OCI-LY7 (cell line): Measurements from ENCODE around the gene ZNF628. TPM values are rescaled to one million over a fixed set of nuclear protein-coding genes. Genes with fewer than 3 reads are reported as not detected.

Experiments
- BruUV-seq: library from RNA; stranded (reverse); fragments of 400-500 nt; replicated peaks from 2 replicates; lab custom pipeline; 2021; lab: Mats Ljungman, UMichigan
- CTCF ChIA-PET: fragments of 300-600 bp; sonication (Branson Sonifier 250); formaldehyde crosslinking; loops from one replicate; lab custom pipeline; 2022; ENCODE audit warnings: antibody characterized with exemption; ENCODE audit not compliant: unreplicated experiment; lab: Charles Lee
- POLR2A ChIA-PET: fragments of 300-600 bp; sonication (Branson Sonifier 250); formaldehyde crosslinking; loops from one replicate; lab custom pipeline; 2022; ENCODE audit warnings: antibody characterized with exemption; lab: Charles Lee
- DNase-seq: peaks from one replicate; pipeline ENCODE4 v3.0.0-alpha.2; 2015; ENCODE audit warnings: low spot score
- H2AFZ ChIP-seq: fragments of 200-600 bp; sonication (generic), shearing (Covaris generic); 2 replicates; pipeline ENCODE4 v1.6.1; 2014; ENCODE audit warnings: mild to moderate bottlenecking, antibody characterized with exemption, low read length, moderate library complexity
- H3K27ac ChIP-seq: fragments of 200-600 bp; sonication (generic); 2 replicates; pipeline ENCODE4 v1.5.1; 2014; ENCODE audit warnings: mixed run types, low read depth, mild to moderate bottlenecking, moderate library complexity, low read length, inconsistent platforms; ENCODE audit not compliant: poor library complexity, severe bottlenecking
- H3K36me3 ChIP-seq: fragments of 200-600 bp; sonication (generic); 2 replicates; pipeline ENCODE4 v1.6.1; 2014; ENCODE audit warnings: mild to moderate bottlenecking, antibody characterized with exemption, low read length, moderate library complexity, mixed read lengths; ENCODE audit not compliant: insufficient read depth
- H3K4me1 ChIP-seq: fragments of 200-600 bp; sonication (generic); 2 replicates; pipeline ENCODE4 v1.5.1; 2014; ENCODE audit warnings: mild to moderate bottlenecking, low read length; ENCODE audit not compliant: insufficient read depth, poor library complexity, severe bottlenecking
- H3K4me2 ChIP-seq: fragments of 200-600 bp; sonication (generic); 2 replicates; pipeline ENCODE4 v1.6.1; 2014; ENCODE audit warnings: mild to moderate bottlenecking, low read length
- H3K4me3 ChIP-seq: fragments of 200-600 bp; sonication (generic); 2 replicates; pipeline ENCODE4 v1.5.1; 2014; ENCODE audit warnings: mild to moderate bottlenecking, low read depth, low read length; ENCODE audit not compliant: poor library complexity, severe bottlenecking
- H3K79me2 ChIP-seq: fragments of 200-600 bp; sonication (generic); 2 replicates; pipeline ENCODE4 v1.6.1; 2016; ENCODE audit warnings: low read depth, mild to moderate bottlenecking, low read length, moderate library complexity, mixed read lengths; ENCODE audit not compliant: insufficient read depth
- H3K9me2 ChIP-seq: fragments of 200-600 bp; sonication (generic); 2 replicates; pipeline ENCODE4 v1.6.1; 2016; ENCODE audit warnings: mild to moderate bottlenecking, low read length, mixed read lengths; ENCODE audit not compliant: insufficient read depth
- H3K9me3 ChIP-seq: fragments of 200-600 bp; sonication (generic); 2 replicates; pipeline ENCODE4 v1.6.1; 2014; ENCODE audit warnings: mild to moderate bottlenecking, mixed run types, low read length, mixed read lengths
- H4K20me1 ChIP-seq: fragments of 200-600 bp; sonication (generic); 2 replicates; pipeline ENCODE4 v1.6.1; 2014; ENCODE audit warnings: mild to moderate bottlenecking, antibody characterized with exemption, low read length, moderate library complexity, mixed read lengths; ENCODE audit not compliant: insufficient read depth
- EZH2phosphoT487 ChIP-seq: fragments of 200-600 bp; sonication (generic); IDR thresholded peaks from 2 replicates; pipeline ENCODE4 v1.6.1; 2018; ENCODE audit warnings: low read depth, borderline replicate concordance, mild to moderate bottlenecking, mixed run types, antibody characterized with exemption, low read length, moderate library complexity, mixed read lengths
- intact Hi-C: fragments of 100-400 bp; cut with micrococcal nuclease; formaldehyde crosslinking; loops from one replicate; pipeline ENCODE4 v1.10.0; 2022; ENCODE audit not compliant: unreplicated experiment
- total RNA-seq, 2 experiments: library from RNA; depleted of rRNA in 1 of 2; stranded (reverse); fragments of >200 nt in 1 of 2; shearing (Covaris generic) in 1 of 2; gene quantifications; 2 replicates each; pipeline ENCODE4 v1.2.3, GENCODE V29; 2014 to 2022
- TF ChIP-seq, protein P1 (sequence below): fragments of 200-600 bp; sonication (generic); conservative IDR thresholded peaks from 2 replicates; pipeline ENCODE4 v1.5.1; 2014; ENCODE audit warnings: mild to moderate bottlenecking, antibody characterized with exemption, low read length, moderate library complexity, mixed read lengths

Gene ZNF628
- total RNA-seq, 2 experiments from 2014 or later, result 5.2 to 10.6 TPM

GRCh38 chr19:55459551-55459949 is 16.9 kb upstream of the ZNF628 start:
- Histone ChIP-seq H4K20me1 (no peaks in the 10 kb centered on the region), H3K79me2 (peaks cover 8% of the 10 kb centered on the region; the same call in 1 of the 2 replicates), H3K4me2 (0 out of 2 replicates have a peak overlapping the region, but pooled peaks have one; percentile 92), H3K4me1 (peaks cover 17% of the 10 kb centered on the region), H2AFZ (no peak overlapping the region), H3K9me2 (no peaks in the 10 kb centered on the region), H3K36me3 (peaks cover 3% of the 10 kb centered on the region), H3K4me3 (no peak overlapping the region), H3K9me3 (no peaks in the 10 kb centered on the region), H3K27ac (no peak overlapping the region)
- ChIA-PET POLR2A (no interaction called here), CTCF (interaction anchor here (1.0 kb wide), 1 partner anchor 158 kb away, joined by 3 read pairs; no protein-coding TSS in a partner anchor)
- BruUV-seq, result no TSS peak
- intact Hi-C loops, result no loop called here
- DNase-seq, result no peak
- TF ChIP-seq, protein P1, sequence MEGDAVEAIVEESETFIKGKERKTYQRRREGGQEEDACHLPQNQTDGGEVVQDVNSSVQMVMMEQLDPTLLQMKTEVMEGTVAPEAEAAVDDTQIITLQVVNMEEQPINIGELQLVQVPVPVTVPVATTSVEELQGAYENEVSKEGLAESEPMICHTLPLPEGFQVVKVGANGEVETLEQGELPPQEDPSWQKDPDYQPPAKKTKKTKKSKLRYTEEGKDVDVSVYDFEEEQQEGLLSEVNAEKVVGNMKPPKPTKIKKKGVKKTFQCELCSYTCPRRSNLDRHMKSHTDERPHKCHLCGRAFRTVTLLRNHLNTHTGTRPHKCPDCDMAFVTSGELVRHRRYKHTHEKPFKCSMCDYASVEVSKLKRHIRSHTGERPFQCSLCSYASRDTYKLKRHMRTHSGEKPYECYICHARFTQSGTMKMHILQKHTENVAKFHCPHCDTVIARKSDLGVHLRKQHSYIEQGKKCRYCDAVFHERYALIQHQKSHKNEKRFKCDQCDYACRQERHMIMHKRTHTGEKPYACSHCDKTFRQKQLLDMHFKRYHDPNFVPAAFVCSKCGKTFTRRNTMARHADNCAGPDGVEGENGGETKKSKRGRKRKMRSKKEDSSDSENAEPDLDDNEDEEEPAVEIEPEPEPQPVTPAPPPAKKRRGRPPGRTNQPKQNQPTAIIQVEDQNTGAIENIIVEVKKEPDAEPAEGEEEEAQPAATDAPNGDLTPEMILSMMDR, result no peak
- no peak for TF ChIP-seq EZH2phosphoT487

- CTCF ChIA-PET, result interaction anchor here (1.0 kb wide), 1 partner anchor 159 kb away, joined by 3 read pairs; no protein-coding TSS in a partner anchor
- POLR2A ChIA-PET, result no interaction called here
- Histone ChIP-seq H3K27ac (no peak overlapping the region), H3K36me3 (no peaks in the 10 kb centered on the region), H3K4me2 (peak overlapping the region; percentile 92), H3K9me3 (no peaks in the 10 kb centered on the region), H3K79me2 (peaks cover 8% of the 10 kb centered on the region; the same call in 1 of the 2 replicates), H3K4me3 (peak overlapping the region; percentile 94), H3K4me1 (peaks cover 17% of the 10 kb centered on the region), H4K20me1 (no peaks in the 10 kb centered on the region), H3K9me2 (no peaks in the 10 kb centered on the region), H2AFZ (no peak overlapping the region)
- intact Hi-C loops, result no loop called here
- TF ChIP-seq, protein P1, result no peak
- TF ChIP-seq EZH2phosphoT487, result no peak
- TSS peak; percentile 87 for BruUV-seq
- no peak for DNase-seq
These were observed 16.3 kb upstream of the ZNF628 start for GRCh38 chr19:55459950-55460657.
